HG03432 (cell line): ENCODE results near the gene TIMP2.
"Not testable (repeated sequence)": the region's sequence is repeated elsewhere in the genome, so short reads cannot be mapped to it uniquely, and the experiment has no call there.

Experiments used
- ATAC-seq: cut with Tn5 transposase; IDR thresholded peaks from one replicate; pipeline ENCODE4 v1.9.1; 2021; ENCODE audit warnings: mild to moderate bottlenecking, moderate library complexity; ENCODE audit not compliant: unreplicated experiment

TIMP2 gene

DNA sequence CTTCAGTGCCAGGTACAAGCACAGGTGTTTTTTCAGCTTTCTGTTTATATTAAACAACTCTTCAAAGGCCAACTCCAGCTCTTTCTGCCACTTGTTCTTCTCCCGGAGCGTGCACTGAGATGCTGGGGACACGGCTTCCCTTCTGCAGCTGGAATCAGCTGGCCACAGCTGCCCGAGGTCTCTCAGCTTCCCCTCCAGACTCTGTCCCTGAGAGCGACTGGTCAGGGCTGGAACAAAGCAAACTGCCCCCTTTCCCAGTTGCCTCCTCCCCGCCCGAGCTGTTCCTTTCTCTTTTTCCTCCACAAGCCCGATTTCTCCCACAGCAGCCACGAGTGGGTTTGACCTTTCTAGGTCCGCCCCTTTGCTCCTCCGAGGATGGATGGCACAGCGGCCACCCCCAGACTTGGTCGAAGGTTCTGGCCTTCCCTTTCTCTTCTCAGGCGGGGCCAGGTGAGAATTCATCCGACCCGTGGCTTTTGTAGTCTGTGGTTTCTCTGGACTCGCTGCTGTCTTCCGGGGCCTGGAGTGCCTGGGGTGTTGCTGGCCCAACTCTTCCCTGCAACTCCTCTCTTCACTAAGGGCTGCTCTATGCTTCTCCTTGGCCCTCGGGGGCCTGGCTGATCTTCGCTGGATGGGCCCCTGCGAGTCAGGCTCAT lies 33.7 kb downstream of the TIMP2 start:
- no peak for ATAC-seq

DNA sequence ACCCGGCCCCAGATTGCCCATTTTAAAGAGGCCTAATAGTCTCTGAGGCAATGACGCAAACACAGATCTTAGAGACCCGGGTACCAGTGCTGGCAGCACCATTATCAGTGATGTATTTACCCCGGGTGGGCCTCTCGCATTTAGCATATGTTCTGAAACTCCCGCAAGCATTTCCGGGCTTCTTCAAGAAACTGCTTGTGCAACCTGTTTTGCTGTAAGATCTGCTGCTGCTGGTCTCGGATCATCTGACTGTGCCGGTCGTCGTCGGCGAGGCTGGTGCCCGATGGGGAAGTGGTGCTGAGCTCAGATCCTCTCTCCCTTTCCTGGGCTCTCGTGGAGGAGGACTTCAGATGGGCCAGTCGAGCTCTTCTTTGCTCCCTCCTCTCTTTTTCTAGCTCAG lies 34.7 kb downstream of the TIMP2 start:
- ATAC-seq: no peak

DNA sequence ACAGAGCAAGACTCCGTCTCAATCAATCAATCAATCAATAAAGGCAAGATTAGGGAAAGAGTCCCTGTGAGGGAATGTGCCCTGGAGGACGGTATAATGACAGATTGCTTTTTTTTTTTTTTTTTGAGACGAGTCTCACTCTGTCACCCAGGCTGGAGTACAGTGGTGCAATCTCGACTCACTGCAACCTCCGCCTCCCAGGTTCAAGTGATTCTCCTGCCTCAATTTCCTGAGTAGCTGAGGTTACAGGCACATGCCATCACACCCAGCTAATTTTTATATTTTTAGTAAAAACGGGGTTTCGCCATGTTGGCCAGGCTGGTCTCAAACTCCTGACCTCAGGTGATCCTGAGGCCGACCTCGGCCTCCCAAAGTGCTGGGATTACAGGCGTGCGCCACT lies 35.1 kb downstream of the TIMP2 start:
- ATAC-seq: not testable (repeated sequence)

DNA sequence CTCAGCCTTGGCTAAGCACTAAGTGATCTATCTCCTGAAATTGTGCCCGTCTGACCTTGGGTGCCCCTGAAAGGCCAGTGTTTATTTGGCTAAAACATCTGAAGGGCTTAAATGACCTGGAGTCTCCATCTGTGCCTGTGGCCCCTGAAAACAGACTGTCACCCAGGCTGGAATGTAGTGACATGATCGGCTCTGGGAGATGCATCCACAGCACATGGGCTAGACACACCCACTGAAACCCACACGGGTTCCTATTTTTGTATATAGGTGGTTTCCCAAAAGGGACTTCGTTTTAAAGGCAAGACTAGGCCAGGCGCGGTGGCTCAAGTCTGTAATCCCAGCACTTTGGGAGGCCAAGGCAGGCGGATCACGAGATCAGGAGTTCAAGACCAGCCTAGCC lies 35.7 kb downstream of the TIMP2 start:
- ATAC-seq: peak; percentile 55

DNA sequence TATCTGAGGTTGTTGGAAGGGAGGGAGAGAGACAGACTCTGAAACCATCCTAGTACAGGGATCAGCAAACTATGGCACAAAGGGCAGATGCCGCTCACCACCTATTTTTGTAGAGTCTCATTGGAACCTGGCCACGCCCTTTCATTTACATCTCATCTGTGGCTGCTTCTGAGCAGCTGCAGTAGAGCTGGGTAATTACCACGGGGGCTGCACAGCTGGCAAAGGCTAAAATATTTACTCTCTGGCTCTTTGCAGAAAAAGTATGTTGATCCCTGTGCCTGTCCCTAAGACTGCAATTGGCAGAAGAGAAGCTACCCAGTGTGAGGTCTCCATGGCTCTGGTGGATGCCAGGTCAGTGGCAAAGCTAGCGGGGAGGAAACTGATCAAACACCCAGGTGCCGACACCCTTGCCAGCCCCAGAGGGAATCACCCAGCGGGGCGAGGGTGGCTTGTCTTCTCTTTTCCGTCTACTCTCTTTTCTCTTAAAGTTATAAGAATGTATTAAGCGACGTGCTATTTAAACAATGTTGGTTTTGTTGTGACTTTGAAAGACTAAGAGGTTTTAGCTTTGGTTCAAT lies 36.2 kb downstream of the TIMP2 start:
- no peak for ATAC-seq

DNA sequence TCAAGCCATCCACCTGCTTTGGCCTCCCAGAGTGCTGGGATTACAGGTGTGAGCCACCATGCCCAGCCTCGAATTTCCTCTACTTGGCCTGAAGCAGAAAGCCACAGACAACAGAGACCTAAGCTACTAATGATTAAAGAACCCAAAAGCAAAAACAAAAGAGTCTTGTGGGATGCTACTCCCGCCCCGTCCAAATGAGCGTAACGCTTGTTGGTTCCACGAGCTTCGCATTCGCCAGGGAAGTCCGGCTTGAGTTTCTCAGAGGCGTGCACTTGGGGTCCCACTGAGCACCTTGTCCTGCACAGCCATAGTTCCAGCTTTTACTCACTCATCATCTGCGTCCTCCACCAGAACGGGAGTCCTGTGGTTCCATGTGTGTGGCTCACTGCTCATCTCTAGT lies 38.2 kb downstream of the TIMP2 start:
- no peak for ATAC-seq

DNA sequence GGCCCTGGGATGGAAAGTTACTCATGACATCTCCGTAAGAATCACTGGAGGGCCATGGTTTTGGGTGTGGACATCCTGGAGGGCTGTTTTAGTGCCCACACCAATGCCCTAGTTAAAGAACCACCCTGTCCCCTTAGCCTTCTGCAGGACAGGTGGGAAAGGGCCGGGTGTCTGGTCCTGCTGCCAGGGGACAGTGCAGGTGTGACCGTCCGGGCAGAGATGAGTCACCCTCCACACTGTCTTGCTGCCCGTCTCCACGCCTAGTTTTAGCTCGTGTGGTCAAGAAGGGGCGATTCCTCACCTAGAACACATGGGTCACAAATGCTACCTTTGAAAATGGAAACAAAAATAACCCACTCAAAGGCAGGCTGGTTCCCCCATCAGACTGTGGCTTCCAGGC lies 39.2 kb downstream of the TIMP2 start:
- ATAC-seq: no peak

DNA sequence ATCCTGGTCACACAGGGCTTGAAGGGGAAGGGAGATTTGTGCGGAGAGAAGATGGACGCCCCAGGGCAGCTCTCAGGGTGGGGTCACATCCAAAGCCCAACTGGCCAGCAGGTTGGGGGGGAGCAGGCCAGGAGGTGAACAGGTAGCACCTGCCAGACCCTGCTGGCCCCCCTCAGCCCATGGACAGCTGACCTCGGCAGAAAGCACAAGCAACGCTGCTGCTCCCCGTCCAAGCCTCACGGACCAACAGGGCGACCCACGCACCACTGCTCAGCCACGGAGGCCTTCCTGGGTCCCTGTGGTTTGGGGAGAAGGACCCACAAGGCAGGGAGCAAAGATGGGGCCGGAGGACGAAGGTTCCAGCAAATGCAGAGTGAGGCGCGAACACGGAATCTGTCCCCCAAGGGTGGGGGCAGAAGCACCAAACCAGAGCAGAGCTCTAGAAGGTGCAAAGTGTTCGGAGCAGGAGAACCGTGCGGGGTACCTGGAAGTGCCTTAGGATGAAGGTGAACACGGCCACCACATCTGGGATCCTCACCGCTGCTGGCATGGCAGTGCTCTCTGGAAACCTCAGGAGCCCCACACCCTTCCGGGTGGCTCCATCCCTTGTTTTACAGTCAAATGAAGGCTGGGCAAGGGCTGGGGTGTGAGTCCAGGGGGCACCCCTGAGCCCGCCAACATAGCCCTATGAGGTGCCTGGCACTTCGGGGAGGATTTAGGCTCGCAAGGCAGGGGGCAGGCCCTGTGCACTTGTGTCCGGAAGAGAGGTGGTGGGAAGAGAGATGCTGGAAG lies 40.1 kb downstream of the TIMP2 start:
- no peak for ATAC-seq

DNA sequence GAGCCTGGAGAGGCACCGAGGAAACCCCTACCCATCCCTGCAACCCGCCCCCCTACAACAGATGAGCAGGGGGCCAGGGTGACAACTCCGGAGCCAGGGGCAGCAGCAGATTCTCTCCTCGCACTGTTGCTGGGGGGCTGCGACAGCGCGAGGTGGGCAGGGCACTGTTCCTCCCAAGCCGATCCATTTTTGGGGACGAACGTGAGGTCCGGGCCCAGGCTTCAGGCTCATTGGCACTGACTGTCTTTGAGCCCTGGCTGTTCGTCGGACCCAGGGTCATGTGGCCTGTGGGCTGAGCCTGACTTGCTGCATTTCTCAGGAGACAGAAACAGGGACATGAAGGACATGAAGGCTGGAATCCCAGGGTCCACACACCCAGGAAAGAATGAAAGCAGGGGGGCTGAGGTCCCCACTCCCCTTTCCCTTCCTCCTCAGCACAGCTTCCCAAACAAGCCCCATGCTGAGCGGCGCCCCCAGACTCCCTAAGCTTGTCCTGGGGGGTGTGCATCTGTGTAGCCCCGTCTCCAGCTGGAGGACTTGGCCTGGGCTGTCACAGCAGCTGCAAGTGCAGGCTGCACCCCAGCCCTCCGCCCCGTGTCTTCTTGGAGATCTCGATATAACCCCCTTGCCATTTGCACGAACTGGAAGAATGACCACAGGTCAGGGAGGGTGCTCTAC lies 40.9 kb downstream of the TIMP2 start:
- no peak for ATAC-seq

DNA sequence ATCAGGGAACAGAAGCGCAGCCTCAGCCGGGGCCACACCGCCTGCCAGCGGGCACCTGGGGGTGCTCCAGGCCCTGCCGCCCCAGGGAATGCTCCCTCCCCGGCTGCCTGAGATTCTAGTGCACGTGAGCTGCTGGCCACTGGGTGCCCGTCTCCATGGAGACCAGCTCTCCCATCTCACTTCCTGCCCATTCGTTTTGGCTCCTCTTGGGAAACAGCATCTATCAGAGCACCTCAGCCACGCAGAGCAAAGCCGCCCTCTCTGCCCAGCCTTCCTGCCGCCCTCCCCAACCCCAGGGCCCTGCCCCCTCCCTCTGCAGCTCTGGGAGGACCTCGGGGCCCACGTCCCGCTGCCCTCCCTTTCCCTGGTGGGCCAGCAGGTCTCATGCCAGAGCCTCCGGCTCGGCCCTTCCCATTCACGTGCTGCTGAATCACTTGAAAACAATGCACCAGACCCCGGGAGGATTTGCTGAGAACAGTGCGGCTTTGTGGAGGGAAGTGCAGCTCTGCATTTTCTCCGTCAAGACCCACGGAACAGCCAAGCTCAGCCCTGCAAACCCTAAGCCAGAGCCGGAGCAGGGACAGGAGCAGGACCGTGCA lies 41.6 kb downstream of the TIMP2 start:
- no peak for ATAC-seq

DNA sequence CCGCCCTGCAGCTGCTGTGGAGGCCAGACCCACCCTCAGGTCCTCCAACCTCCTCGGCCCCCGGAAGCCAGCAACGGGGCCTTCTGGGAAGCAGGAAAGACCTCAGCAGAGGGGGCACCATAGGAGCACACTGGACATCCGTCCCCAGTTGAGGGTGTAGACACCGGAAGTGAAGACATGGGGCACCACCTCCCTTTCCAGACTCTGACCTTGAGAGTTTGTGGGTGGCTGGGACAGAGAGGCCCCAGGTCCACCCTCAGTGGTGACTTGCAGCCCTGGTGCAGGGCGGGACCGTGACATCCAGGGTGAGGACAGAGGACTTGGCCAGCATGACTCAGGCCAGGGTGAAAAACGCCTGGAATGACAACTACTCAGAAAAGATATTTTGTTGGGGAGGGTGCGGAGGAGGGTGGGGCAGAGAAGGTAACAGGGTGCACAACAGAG lies 42.1 kb downstream of the TIMP2 start:
- no peak for ATAC-seq

DNA sequence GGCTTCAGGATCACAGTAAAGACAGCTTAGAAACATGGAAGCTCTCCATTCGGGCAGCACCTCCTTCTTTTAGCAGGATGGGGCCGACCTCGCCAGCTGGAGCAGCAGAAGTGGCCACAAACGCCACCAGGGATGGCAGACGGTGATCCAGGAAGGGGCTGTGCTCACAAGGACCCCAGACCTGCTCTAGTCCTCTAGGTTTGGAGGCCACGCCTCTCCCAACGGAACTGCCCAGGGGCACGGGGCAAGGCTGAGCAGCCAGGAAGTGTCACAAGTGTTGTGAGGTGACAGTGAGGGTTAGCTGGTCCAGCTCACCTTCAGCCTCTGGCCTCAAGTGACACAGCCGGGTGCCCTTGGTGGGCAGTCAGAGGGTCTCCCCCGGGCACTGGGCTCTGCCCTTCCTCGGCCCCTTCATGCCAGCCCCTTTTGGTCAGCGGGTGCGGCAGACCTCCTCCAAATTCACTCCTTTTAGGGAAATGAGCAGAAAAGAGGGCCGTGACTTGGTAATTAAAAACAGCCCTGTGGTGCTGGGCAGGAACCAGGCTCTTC lies 42.6 kb downstream of the TIMP2 start:
- no peak for ATAC-seq

DNA sequence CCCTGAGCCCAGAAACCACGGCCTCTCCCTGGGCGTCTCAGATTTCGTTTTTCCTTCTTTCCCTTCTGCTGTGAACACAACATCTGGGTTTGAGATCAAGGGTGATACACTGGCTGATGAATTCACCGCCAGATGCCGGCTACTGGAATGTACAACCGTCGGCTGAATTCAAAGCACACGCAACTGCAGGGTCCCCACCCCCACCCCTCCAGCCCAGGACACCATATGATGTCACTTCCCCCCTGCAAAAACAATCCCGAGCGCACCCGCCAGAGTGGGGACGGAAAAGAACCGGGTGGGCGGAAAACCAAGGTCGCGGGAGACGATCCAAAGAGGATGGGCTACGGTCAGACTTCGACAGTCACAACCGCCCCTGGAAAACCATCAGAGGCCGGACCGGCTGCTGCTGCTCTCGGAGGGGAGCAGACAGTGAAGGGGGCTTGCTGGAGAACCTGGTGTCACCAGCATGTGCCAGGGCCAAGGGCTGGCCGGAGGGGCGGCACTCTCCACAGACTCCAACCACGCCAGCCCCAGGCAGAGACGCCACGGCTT lies 45.5 kb downstream of the TIMP2 start:
- ATAC-seq: no peak

DNA sequence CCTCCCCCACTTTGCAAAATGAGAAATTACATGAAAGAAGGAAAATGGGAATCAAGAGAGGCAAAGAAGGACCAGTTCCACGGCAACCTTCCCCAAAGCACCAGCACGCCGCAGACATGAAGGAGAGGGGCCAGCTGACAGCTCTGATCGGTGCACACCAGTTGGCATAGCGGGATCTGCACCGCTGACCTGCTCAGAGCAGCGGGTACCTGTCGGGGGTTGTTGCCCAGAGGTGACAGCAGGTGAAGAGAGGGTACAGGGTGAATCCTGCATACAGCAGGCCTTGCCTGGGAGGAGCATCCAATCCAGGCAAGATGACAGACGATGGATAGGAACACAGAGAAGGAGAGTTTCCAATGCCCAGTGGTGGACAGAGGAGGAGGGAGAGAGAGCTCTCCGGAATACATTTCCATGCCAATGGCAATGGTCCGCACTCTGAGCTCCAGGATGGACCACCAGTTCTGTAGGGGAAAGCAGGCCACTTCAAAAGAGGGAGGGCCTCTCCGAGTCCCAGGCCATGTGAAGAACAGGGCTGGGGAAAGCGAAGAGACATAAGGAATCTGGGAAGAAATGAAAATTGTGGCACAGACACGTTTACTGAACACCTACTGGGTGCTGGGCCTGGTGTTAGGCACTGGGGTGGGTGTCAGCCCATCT lies 46.2 kb downstream of the TIMP2 start:
- no peak for ATAC-seq

DNA sequence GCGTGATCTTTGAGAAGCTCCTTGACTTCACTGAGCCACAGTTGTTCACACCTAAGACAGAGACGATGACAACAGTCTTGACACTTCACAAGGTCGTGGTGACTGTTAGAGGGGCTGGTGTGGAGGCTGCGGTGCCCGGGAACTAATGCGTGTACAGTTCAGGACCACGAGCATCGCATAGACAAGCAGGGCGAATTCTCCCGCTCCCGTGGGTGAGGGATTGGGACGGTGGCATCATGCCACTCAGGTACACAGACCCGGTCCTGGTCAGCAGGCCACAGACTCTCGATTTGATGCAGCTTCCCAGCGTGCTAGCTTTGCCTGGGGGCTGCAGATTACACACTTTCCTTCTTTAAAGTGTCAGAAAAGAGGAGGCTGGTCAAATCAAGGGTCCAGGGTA lies 46.9 kb downstream of the TIMP2 start:
- no peak for ATAC-seq

DNA sequence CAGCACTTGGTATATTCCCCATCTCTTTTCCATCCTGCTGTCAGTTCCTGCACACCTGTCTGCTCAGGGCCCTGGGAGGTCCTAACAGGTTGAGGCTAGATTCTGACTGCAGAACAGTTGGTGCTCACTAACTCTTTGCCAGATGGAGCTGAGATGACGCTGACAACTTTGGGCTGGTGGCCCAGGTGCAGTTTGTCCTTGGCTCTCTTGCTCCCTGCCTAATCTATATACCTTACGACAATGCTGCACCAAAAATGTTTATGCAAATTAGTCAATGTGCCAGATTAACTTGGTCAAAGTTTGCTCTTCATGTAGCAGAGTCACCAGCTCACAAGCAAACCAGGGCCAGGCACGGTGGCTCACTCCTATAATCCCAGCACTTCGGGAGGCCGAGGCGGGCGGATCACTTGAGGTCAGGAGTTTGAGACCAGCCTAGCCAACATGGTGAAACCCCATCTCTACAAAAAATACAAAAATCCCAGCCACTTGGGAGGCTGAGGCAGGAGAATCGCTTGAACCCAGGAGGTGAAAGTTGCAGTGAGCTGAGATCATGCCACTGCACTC lies 48.2 kb downstream of the TIMP2 start:
- ATAC-seq: not testable (repeated sequence)

DNA sequence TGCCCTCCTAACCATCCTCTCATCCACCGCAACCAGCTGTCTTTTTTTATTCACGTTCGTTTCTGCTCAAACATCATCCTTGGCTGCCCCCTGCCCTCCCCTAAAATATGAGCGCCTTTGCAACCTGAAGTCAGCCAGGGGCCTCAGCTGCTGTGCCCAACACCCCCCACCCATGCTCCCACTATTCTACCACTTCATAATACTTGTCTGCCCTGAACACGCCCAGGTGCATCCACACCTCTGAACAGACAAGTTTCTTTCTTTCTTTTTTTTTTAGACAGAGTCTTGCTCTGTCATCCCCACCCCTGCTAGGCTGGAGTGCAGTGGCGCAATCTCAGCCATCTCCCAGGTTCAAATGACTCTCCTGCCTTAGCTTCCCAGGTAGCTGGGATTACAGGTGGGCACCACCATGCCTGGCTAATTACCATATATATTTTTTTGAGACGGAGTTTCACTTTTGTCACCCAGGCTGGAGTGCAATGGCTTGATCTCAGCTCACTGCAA lies 49.0 kb downstream of the TIMP2 start:
- ATAC-seq: no peak

DNA sequence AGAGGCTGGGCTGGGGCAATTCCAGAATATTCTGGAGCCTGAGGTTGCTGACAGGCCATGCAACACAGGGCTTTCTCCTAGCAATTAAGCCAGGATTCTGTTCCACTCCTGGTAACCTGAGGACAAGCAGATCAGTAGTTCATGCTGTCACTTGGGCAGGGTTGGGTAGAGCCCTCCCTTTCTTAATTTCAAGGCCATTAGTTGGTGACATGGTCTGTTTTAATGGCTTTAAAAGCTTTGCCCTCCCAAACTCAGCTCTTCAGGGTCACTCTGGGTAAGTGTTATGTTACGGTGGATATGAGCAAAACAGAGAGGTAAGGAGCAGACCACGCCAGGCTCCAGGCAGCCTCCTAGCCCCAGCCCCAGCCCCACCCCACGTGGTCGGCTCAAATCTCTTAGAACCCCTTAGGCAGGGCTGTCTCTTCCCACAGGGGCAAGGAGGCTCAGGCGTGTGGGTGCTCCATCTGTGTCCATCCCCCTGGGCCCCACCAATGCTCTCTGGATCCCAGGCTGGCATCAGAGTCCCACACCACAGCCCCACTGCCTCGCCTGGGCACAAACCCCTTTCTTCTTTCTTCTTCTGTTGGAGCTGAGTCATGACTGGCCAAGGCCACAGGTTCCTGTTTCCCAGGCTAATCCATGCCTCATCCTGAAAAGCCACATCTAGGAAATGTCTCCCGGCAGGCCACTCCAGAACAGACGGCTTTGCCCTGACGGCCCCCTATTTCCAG lies 49.7 kb downstream of the TIMP2 start:
- no peak for ATAC-seq
